ENCODE results near the gene GARIN5A.
"Not testable (repeated sequence)": the region's sequence is repeated elsewhere in the genome, so short reads cannot be mapped to it uniquely, and the experiment has no call there.

Gene GARIN5A

DNA sequence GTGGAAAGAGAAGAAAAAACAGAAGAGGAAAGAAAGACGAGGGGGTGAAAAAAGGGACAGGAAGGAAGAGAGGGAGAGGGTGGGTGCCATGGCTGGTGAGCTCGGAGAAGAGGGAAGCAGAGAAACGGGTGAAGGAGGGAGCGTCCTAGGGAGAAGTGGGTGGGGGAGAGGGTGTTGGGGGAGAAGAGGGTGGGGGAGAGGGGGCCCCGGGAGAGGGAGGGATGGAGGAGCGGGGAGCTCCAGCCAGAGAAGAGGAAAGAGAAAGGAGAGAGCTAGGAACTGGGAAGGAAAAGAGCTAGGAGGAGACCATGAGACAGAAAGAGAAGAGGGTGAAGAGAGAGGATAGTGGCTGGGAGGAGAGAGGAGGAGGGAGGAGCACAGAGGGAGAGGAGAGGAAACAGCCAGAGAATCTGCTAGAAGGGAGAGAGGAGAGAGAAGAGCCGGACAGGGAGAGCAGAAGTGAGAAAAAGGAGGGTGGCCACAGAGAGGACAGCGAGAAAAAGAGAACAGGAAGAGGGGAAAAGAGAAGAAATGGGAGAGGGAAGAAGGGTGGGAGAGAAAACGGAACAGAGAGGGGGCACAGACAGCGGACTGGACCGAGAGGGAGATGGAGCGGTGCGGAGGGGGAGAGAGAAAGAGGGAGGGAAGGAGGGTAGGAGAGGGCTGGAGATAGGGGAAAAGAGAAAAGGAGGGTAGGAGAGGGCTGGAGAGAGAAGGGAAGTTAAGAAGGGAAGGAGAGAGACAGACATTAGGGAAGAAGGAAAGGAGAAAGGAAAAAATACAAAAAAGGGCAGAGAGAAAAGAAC, 11.9 kb upstream of the GARIN5A start:
- DNase-seq (ENCODE audit: low read depth, low spot score), result no peak

- DNase-seq (ENCODE audit: low read depth, low spot score), result peak; percentile 47
Observed at GRCh38 chr19:50486823-50487515, 10.3 kb upstream of the GARIN5A start.

DNA sequence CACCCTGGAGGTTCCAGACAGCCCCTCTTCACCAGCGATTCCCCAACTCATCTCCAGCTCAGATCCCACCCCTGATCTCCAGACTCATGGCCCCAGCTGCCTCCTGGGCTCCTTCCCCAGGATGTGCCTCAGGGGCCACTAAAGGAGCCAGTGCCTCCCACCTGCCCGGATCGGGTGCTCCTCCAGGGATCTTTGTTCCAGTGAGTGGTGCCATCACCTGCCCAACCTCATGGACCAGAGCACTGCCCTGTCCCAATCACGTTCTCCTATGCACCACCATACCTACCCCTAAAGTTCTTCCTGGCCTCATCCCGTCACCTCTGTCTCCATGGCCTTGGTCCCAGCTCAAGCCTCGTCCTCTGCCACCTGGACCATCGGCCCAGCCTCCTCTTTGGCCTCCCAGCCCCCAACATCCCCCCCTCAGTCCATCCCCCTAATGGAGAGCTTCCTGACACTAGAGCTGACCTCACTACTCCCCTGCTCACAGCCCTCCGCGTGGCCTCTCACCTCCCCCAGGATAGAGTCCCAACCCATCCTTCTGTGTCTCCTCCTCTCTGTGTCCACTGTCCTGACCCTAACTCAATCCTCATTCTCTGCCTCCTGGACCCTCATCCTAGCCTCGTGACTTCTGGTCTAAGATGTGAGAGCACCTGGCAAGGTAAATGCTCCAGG, 8.8 kb upstream of the GARIN5A start:
- DNase-seq (ENCODE audit: low read depth, low spot score), result no peak

DNA sequence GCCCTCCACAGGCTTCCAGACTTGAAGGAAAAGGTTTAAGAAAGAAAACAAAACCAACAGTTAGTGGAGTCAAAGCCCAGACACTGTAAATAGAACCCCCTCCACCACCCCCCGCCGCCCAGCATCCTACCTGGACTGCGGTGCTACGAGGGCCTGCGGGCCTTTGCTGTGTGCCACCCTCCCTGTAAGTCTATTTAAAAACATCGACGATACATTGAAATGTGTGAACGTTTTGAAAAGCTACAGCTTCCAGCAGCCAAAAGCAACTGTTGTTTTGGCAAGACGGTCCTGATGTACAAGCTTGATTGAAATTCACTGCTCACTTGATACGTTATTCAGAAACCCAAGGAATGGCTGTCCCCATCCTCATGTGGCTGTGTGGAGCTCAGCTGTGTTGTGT, 6.3 kb upstream of the GARIN5A start:
- no peak for DNase-seq (ENCODE audit: low read depth, low spot score)

DNA sequence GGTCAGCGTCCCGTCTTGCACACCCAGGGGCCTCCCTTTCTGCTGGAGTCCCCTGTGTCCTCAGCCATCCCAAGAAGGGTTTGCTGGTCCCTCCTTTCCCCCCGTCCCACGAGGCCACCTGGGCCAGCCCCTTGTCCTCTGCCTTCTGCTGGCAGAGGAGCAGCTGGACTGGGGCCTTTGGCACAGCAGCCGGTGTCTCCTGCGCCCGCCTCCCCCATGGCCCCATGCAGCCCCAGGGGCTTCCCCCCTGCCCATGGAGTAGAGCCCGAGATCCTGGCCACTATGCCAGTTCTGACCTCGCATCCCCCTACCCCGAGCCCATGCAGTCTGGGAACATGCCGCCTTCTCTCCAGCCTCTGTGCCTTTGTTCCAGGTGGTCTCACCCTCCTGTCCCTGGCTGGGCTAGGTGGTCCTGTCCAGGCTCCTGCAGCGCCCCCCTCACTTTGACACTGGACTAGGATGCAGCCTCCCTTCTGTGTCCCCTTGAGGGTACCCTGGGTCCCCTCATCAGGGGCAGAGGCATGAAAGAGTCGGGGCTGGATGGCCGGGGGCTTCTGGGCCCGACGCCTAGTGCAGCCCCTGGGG, 5.7 kb upstream of the GARIN5A start:
- DNase-seq (ENCODE audit: low read depth, low spot score), result no peak

- DNase-seq (ENCODE audit: low read depth, low spot score), result no peak
Observed at GRCh38 chr19:50481351-50482149, 4.9 kb upstream of the GARIN5A start.

DNA sequence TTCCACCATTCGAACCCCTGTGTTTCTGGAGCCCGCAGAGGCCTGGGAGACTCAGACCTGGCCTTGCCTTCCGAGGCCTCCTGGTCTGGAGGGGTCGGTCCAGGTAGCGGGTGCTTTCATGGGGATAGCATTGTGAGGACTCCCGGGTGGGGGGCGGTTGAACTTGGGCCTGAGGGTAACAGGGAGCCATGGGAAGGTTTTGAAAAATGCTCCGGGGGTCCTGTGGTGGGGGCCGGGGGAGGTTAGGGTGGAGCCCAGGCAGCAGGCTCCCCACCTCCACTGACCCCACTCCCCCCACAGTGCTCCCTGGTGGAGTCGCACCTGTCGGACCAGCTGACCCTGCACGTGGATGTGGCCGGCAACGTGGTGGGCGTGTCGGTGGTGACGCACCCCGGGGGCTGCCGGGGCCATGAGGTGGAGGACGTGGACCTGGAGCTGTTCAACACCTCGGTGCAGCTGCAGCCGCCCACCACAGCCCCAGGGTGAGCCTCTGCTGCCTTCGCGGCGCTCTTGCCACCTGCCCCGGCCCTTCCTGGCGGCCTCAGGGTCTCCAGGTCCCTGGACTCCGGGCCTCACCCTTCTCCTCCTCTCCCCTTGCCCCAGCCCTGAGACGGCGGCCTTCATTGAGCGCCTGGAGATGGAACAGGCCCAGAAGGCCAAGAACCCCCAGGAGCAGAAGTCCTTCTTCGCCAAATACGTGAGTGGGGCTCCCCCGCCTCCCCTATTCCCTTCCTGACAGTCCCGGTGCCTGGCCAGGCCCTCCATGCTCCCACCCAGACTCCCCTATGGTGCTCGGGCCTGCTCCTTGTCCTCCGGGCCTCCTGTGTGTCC, 3.8 kb upstream of the GARIN5A start:
- DNase-seq (ENCODE audit: low read depth, low spot score), result no peak

- DNase-seq (ENCODE audit: low read depth, low spot score), result no peak
Observed at GRCh38 chr19:50479761-50480251, 3.2 kb upstream of the GARIN5A start.

- DNase-seq (ENCODE audit: low read depth, low spot score), result no peak
Observed at GRCh38 chr19:50478901-50479715, 2.5 kb upstream of the GARIN5A start.

- no peak for DNase-seq (ENCODE audit: low read depth, low spot score)
Observed at GRCh38 chr19:50477751-50478515, 1.3 kb upstream of the GARIN5A start.

GRCh38 chr19:50476907-50477238, 225 bp upstream of the GARIN5A start:
- DNase-seq (ENCODE audit: low read depth, low spot score), result no peak

DNA sequence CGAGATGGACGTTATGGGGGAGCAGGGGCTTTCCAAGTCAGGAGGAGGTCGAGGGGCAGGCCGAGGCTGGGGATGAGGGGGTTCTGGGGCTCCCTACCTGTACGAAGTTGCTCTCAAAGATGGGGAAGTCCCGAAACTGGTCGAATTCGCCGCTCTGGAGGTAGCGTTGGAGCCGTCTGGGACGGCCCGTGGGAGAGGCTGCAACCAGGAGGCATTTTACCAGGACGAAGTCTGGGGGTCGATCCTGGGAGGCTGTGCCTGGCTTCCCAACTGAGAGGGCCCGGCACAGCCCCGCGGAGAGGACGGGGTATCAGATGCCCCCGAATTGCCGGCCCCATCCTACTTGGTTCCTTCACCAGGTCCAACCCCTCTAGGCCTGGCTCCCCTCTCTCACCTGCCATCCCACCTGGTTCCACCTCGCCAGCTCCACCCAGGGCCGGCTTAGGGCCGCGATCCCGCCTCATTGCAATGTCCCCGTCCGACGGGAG, 868 bp downstream of the GARIN5A start:
- no peak for DNase-seq (ENCODE audit: low read depth, low spot score)

DNA sequence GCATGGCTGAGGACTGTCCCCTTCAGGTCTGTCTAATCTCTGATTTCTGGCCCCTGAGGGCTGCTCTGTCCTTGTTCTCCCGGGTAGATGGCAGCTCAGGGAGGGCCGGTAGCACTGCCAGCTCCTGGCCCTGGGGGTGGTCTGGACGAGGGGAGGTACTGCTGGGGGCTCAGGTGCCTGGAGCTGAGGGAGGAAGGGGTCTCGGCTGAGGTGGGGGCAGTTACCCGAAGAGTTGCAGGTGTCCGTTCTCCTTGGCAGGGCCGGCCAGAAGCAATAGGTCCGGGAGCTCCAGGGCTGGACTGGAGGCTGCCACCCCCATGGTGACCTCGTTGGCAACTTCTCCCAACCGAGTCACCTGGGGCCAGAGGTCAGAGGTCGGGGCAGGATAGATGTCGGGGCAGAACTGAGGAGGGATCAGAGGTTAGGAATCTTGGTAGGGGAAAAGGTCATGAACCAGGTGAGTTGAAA, 1.5 kb downstream of the GARIN5A start:
- DNase-seq (ENCODE audit: low read depth, low spot score), result no peak

DNA sequence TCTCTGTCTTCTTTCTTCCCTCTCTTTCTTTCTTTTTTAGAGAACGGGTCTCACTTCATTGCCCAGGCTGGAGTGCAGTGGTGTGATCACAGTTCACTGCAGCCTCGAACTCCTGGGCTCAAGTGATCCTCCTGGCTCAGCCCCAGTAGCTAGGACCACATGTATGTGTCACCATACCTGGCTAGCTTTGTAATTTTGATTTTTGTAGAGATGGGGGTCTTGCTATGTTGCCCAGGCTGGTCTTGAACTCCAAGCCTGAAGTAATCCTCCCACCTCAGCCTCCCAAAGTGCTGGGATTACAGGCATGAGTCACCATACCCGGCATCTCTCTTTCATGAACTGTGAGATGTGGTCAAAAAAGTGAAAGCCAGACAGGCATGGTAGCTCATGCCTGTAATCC, 3.3 kb downstream of the GARIN5A start:
- not testable (repeated sequence) for DNase-seq (ENCODE audit: low read depth, low spot score)

GRCh38 chr19:50468818-50469217, 7.8 kb downstream of the GARIN5A start:
- DNase-seq (ENCODE audit: low read depth, low spot score), result no peak

DNA sequence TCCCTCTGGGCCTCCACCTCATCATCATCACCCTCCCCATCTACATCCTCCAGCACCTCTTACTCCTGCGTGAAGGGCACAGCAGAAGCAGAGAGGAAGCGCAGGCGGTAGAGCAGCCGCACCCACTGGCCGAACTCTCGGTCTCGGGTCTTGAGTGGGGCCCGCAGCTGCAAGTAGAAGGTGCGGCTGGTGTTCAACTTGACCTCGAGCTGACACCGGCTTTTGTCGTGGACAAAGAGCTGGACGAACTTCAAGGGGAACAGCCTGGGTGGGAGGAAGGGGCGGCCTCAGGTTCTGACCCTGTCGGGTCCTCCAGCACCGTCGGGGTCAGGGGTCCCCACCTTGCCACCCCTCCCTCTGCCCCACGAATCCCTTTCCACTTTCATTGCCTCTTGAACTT, 9.1 kb downstream of the GARIN5A start:
- no peak for DNase-seq (ENCODE audit: low read depth, low spot score)

- no peak for DNase-seq (ENCODE audit: low read depth, low spot score)
Observed at GRCh38 chr19:50466706-50467039, 10.0 kb downstream of the GARIN5A start.

DNA sequence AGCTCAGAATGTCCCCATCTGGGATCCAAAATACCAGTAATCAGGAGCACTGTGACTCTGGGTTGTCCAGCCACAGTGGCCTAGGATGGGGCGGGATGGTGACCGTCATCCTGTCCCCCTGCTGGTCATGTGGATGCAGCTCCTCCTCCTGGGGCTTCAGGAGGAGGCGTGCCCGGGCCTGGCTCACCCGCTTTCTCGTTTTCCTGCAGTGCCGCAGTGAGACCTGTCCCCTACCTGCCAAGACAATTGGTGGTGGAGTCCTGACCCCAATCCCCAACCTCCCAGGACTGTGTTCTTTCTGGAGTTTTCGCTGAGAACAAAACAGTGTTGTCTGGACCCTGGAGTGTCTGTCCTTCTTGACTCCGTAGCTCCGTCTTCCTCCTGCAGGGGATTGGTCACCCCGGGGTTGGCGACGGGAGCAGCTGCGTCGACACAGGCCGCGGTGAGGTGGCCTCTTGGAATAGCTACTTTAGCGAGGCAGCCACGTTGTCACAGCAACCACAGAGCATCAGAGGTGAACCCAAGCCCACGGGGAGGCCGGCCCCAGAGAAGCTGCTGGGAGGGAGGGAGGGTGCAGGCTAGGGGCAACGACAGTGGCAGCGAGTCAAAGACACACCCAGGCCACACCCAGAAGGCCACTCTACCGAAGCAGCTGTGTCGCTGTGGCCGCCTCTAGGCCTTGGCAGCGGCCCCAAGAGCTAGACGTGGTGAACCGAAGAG, 10.5 kb downstream of the GARIN5A start:
- peak; percentile 38 for DNase-seq (ENCODE audit: low read depth, low spot score)

All from astrocyte of the hippocampus (primary cell).